PC-9 (cell line): ENCODE data around the gene XRCC3. TPM values are rescaled to one million over a fixed set of nuclear protein-coding genes. Genes with fewer than 3 reads are reported as not detected.

ENCODE experiments used
- BruUV-seq: library from RNA; stranded (reverse); fragments of 400-500 nt; replicated peaks from 2 replicates; lab custom pipeline; 2021; lab: Mats Ljungman, UMichigan
- CTCF ChIA-PET: fragments of 300-600 bp; sonication (Branson Sonifier 250); formaldehyde crosslinking; loops from one replicate; lab custom pipeline; 2022; ENCODE audit warnings: antibody characterized with exemption; lab: Charles Lee
- POLR2A ChIA-PET: fragments of 300-600 bp; sonication (Branson Sonifier 250); formaldehyde crosslinking; loops from one replicate; lab custom pipeline; 2022; ENCODE audit warnings: antibody characterized with exemption; ENCODE audit not compliant: unreplicated experiment; lab: Charles Lee
- DNase-seq, 2 experiments: peaks; one replicate each; pipeline versions ENCODE4 v3.0.0 to v3.0.0-alpha.2; 2015 to 2022; ENCODE audit warnings: mixed read lengths in 1 of 2
- H2AFZ ChIP-seq: fragments of 200-600 bp; sonication (generic); 2 replicates; pipeline ENCODE4 v1.8.1; 2017; ENCODE audit warnings: antibody characterized with exemption
- H3F3A ChIP-seq: fragments of 200-600 bp; sonication (generic); 2 replicates; pipeline ENCODE4 v1.8.1; 2017; ENCODE audit warnings: antibody characterized with exemption, mild to moderate bottlenecking, low read depth; ENCODE audit not compliant: insufficient read depth
- H3K27ac ChIP-seq: fragments of 200-600 bp; sonication (generic); 2 replicates; pipeline ENCODE4 v1.6.1; 2016; ENCODE audit warnings: mixed run types
- H3K27me3 ChIP-seq: fragments of 200-600 bp; sonication (generic); 2 replicates; pipeline ENCODE4 v1.6.1; 2016; ENCODE audit warnings: low read depth, mixed run types; ENCODE audit not compliant: insufficient read depth
- H3K36me3 ChIP-seq: fragments of 200-600 bp; sonication (generic); 2 replicates; pipeline ENCODE4 v1.6.1; 2016; ENCODE audit warnings: low read depth, mixed run types
- H3K4me1 ChIP-seq: fragments of 200-600 bp; sonication (generic); replicated peaks from 2 replicates; pipeline ENCODE4 v1.6.1; 2016; ENCODE audit warnings: mixed run types; ENCODE audit not compliant: insufficient read depth
- H3K4me2 ChIP-seq: fragments of 200-600 bp; sonication (generic); 2 replicates; pipeline ENCODE4 v1.6.1; 2017; ENCODE audit warnings: mixed run types
- H3K4me3 ChIP-seq: fragments of 200-600 bp; sonication (generic); 2 replicates; pipeline ENCODE4 v1.6.1; 2016; ENCODE audit warnings: mixed run types
- H3K79me2 ChIP-seq: fragments of 200-600 bp; sonication (generic); 2 replicates; pipeline ENCODE4 v1.6.1; 2017; ENCODE audit warnings: low read depth, mixed run types
- H3K9me2 ChIP-seq: fragments of 200-600 bp; sonication (generic); 2 replicates; pipeline ENCODE4 v1.8.1; 2017; ENCODE audit warnings: mild to moderate bottlenecking; ENCODE audit not compliant: insufficient read depth
- H3K9me3 ChIP-seq: fragments of 200-600 bp; sonication (generic); 2 replicates; pipeline ENCODE4 v1.8.1; 2016; ENCODE audit warnings: low read depth; ENCODE audit not compliant: insufficient read depth
- H4K20me1 ChIP-seq: fragments of 200-600 bp; sonication (generic); 2 replicates; pipeline ENCODE4 v1.8.1; 2017; ENCODE audit not compliant: insufficient read depth
- CTCF ChIP-seq: fragments of 200-600 bp; sonication (generic); conservative IDR thresholded peaks from 2 replicates; pipeline ENCODE4 v1.6.1; 2017; ENCODE audit warnings: mixed run types, antibody characterized with exemption, mild to moderate bottlenecking, moderate library complexity
- EZH2 ChIP-seq: fragments of 200-600 bp; sonication (generic); IDR thresholded peaks from 2 replicates; pipeline ENCODE4 v1.8.0; 2017; ENCODE audit warnings: antibody characterized with exemption, low read depth
- intact Hi-C: fragments of 100-400 bp; cut with micrococcal nuclease; formaldehyde crosslinking; loops from one replicate; pipeline ENCODE4 v1.10.0; 2022; ENCODE audit not compliant: unreplicated experiment
- total RNA-seq: library from RNA; stranded (reverse); gene quantifications from 2 replicates; pipeline ENCODE4 v1.2.3, GENCODE V29; 2021

XRCC3 gene
- total RNA-seq, 1 experiment from 2014 or later: 65.1 TPM

- no peaks in the 10 kb centered on the region for H3K9me3 ChIP-seq
- no peak overlapping the region for H3K4me2 ChIP-seq
- intact Hi-C loops: no loop called here
- H4K20me1 ChIP-seq: peaks cover 98% of the 10 kb centered on the region
- H3K4me3 ChIP-seq: no peak overlapping the region
- ChIA-PET POLR2A (no interaction called here), CTCF (no interaction called here)
- no peak overlapping the region for H3K27ac ChIP-seq
- BruUV-seq: no TSS peak
- H2AFZ ChIP-seq: no peak overlapping the region
- no peaks in the 10 kb centered on the region for H3K9me2 ChIP-seq
- no peaks in the 10 kb centered on the region for H3K27me3 ChIP-seq
- H3K36me3 ChIP-seq: no peaks in the 10 kb centered on the region; the same call in 1 of the 2 replicates
- H3K79me2 ChIP-seq: peaks cover 99% of the 10 kb centered on the region
- no peaks in the 10 kb centered on the region for H3K4me1 ChIP-seq
- H3F3A ChIP-seq: peaks cover 36% of the 10 kb centered on the region; the same call in 1 of the 2 replicates
- DNase-seq: no peak
- TF ChIP-seq CTCF (no peak), EZH2 (no peak)
Observed at GRCh38 chr14:103649001-103649400, 66.2 kb downstream of the XRCC3 start.

Other genes starting within 250 kb of the XRCC3 start
- 64.4 and 66.8 TPM in 2 replicates for gene CKB, start 192.6 kb downstream of the XRCC3 start, total RNA-seq
- gene TRMT61A, start 186.3 kb downstream of the XRCC3 start, total RNA-seq: 22.5 and 25.9 TPM in 2 replicates
- gene BAG5, start 152.8 kb downstream of the XRCC3 start, total RNA-seq: 61.5 and 76.5 TPM in 2 replicates
- gene COA8, start 152.5 kb downstream of the XRCC3 start, total RNA-seq: 93.8 and 101 TPM in 2 replicates
- 254 and 331 TPM in 2 replicates for gene KLC1, start 86.2 kb downstream of the XRCC3 start, total RNA-seq
- 93.3 and 118 TPM in 2 replicates for gene ZFYVE21, start 359 bp upstream of the XRCC3 start, total RNA-seq
- gene PPP1R13B, start 132.1 kb upstream of the XRCC3 start, total RNA-seq: 26.5 and 36.5 TPM in 2 replicates
- 0.15 TPM in 1 of 2 replicates, not detected in the other for gene TDRD9, start 213.0 kb upstream of the XRCC3 start, total RNA-seq
- gene RD3L, start 227.1 kb upstream of the XRCC3 start, total RNA-seq: not detected in 2 replicates